H9 (cell line): ENCODE data around the gene ABCC3. TPM values are rescaled to one million over a fixed set of nuclear protein-coding genes. Genes with fewer than 3 reads are reported as not detected.

Experiments
- DNase-seq: peaks from one replicate; pipeline ENCODE4 v3.0.0-alpha.2; 2017
- H2AFZ ChIP-seq: one replicate; pipeline ENCODE4 v1.6.1; 2013; ENCODE audit warnings: mild to moderate bottlenecking, low read length, control low read depth, moderate library complexity
- H2AK5ac ChIP-seq: 2 replicates; pipeline ENCODE4 v1.6.1; 2013; ENCODE audit warnings: low read length, control low read depth, mixed read lengths; ENCODE audit not compliant: insufficient read length
- H2BK120ac ChIP-seq: one replicate; pipeline ENCODE4 v1.6.1; 2013; ENCODE audit warnings: low read depth, mild to moderate bottlenecking, low read length, control low read depth, inconsistent platforms; ENCODE audit not compliant: poor library complexity, severe bottlenecking
- H2BK12ac ChIP-seq: 2 replicates; pipeline ENCODE4 v1.6.1; 2013; ENCODE audit warnings: low read length, control low read depth, mixed read lengths, low read depth; ENCODE audit not compliant: insufficient read length
- H2BK15ac ChIP-seq: 2 replicates; pipeline ENCODE4 v1.6.1; 2013; ENCODE audit warnings: low read depth, low read length, control low read depth
- H2BK20ac ChIP-seq: one replicate; pipeline ENCODE4 v1.6.1; 2013; ENCODE audit warnings: low read depth, mild to moderate bottlenecking, low read length, control low read depth, inconsistent platforms; ENCODE audit not compliant: poor library complexity, severe bottlenecking
- H2BK5ac ChIP-seq: 2 replicates; pipeline ENCODE4 v1.6.1; 2013; ENCODE audit warnings: low read length, control low read depth, mixed read lengths; ENCODE audit not compliant: insufficient read length
- H3K14ac ChIP-seq: 2 replicates; pipeline ENCODE4 v1.6.1; 2013; ENCODE audit warnings: low read length, control low read depth; ENCODE audit not compliant: insufficient read depth
- H3K18ac ChIP-seq: 2 replicates; pipeline ENCODE4 v1.6.1; 2013; ENCODE audit warnings: low read depth, mild to moderate bottlenecking, mixed read lengths, low read length, control low read depth; ENCODE audit not compliant: insufficient read length
- H3K23ac ChIP-seq: 2 replicates; pipeline ENCODE4 v1.6.1; 2013; ENCODE audit warnings: low read length, control low read depth, mixed read lengths, low read depth; ENCODE audit not compliant: insufficient read length
- H3K23me2 ChIP-seq: 2 replicates; pipeline ENCODE4 v1.6.1; 2013; ENCODE audit warnings: low read depth, mild to moderate bottlenecking, mixed read lengths, low read length, control low read depth; ENCODE audit not compliant: insufficient read length, poor library complexity, severe bottlenecking
- H3K27ac ChIP-seq: 2 replicates; pipeline ENCODE4 v1.5.1; 2013; ENCODE audit warnings: low read length, control low read depth, mixed read lengths, low read depth; ENCODE audit not compliant: insufficient read length
- H3K27me3 ChIP-seq: 2 replicates; pipeline ENCODE4 v1.6.1; 2013; ENCODE audit warnings: low read length, control low read depth, inconsistent platforms; ENCODE audit not compliant: insufficient read depth
- H3K4ac ChIP-seq: 2 replicates; pipeline ENCODE4 v1.6.1; 2013; ENCODE audit warnings: low read depth, mild to moderate bottlenecking, control low read depth, inconsistent platforms, low read length, moderate library complexity
- H3K4me1 ChIP-seq: 2 replicates; pipeline ENCODE4 v1.6.1; 2013; ENCODE audit warnings: low read length, control low read depth, inconsistent platforms; ENCODE audit not compliant: insufficient read depth
- H3K4me2 ChIP-seq: 2 replicates; pipeline ENCODE4 v1.6.1; 2013; ENCODE audit warnings: low read length, control low read depth, mixed read lengths; ENCODE audit not compliant: insufficient read length, insufficient read depth
- H3K56ac ChIP-seq: 2 replicates; pipeline ENCODE4 v1.6.1; 2013; ENCODE audit warnings: low read depth, mild to moderate bottlenecking, mixed read lengths, low read length, control low read depth; ENCODE audit not compliant: insufficient read length
- H3K79me1 ChIP-seq: 2 replicates; pipeline ENCODE4 v1.6.1; 2013; ENCODE audit warnings: low read depth, mild to moderate bottlenecking, moderate library complexity, low read length, control low read depth, inconsistent platforms; ENCODE audit not compliant: insufficient read depth, poor library complexity, severe bottlenecking
- H3K79me2 ChIP-seq: 2 replicates; pipeline ENCODE4 v1.6.1; 2013; ENCODE audit warnings: low read length, control low read depth, inconsistent platforms; ENCODE audit not compliant: insufficient read depth
- H3K9ac ChIP-seq: 2 replicates; pipeline ENCODE4 v1.6.1; 2013; ENCODE audit warnings: low read length, control low read depth, mixed read lengths; ENCODE audit not compliant: insufficient read length; ENCODE audit errors: extremely low read depth
- H3K9me3 ChIP-seq: one replicate; pipeline ENCODE4 v1.6.1; 2013; ENCODE audit warnings: low read depth, low read length, inconsistent platforms; ENCODE audit not compliant: control insufficient read depth
- H3T11ph ChIP-seq: one replicate; pipeline ENCODE4 v1.6.1; 2013; ENCODE audit warnings: mild to moderate bottlenecking, low read length, control low read depth, inconsistent platforms
- H4K20me1 ChIP-seq: one replicate; pipeline ENCODE4 v1.6.1; 2013; ENCODE audit not compliant: control insufficient read depth, insufficient read length, insufficient read depth
- H4K5ac ChIP-seq: 2 replicates; pipeline ENCODE4 v1.6.1; 2013; ENCODE audit warnings: low read depth, mild to moderate bottlenecking, mixed read lengths, low read length, control low read depth; ENCODE audit not compliant: insufficient read length
- H4K8ac ChIP-seq: replicated peaks from 2 replicates; pipeline ENCODE4 v1.6.1; 2013; ENCODE audit warnings: low read length, control low read depth, mixed read lengths, low read depth; ENCODE audit not compliant: insufficient read length
- H4K91ac ChIP-seq: 2 replicates; pipeline ENCODE4 v1.6.1; 2013; ENCODE audit warnings: low read depth, mild to moderate bottlenecking, moderate library complexity, mixed read lengths, low read length, control low read depth; ENCODE audit not compliant: insufficient read length
- H3K27ac Mint-ChIP-seq, 3 experiments: 2 replicates in 2 of 3; 3 replicates in 1 of 3; pipeline ENCODE4 v1.8.0; 2020 to 2021; ENCODE audit warnings: mixed read lengths in 3 of 3, mild to moderate bottlenecking in 1 of 3, moderate library complexity in 1 of 3
- H3K27me3 Mint-ChIP-seq: 2 replicates; pipeline ENCODE4 v1.8.0; 2021; ENCODE audit warnings: low read depth, mild to moderate bottlenecking, moderate library complexity, mixed read lengths
- H3K36me3 Mint-ChIP-seq, 3 experiments: 2 replicates in 2 of 3; 3 replicates in 1 of 3; pipeline ENCODE4 v1.8.0; 2020 to 2021; ENCODE audit warnings: low read depth in 3 of 3, mixed read lengths in 3 of 3; ENCODE audit not compliant: insufficient read depth in 1 of 3
- H3K4me1 Mint-ChIP-seq, 2 experiments: 2 replicates each; pipeline ENCODE4 v1.8.0; 2020; ENCODE audit warnings: mixed read lengths in 2 of 2
- H3K4me3 Mint-ChIP-seq, 2 experiments: 2 replicates in 1 of 2; 3 replicates in 1 of 2; pipeline ENCODE4 v1.8.0; 2020 to 2021; ENCODE audit warnings: mild to moderate bottlenecking in 2 of 2, mixed read lengths in 2 of 2, moderate library complexity in 1 of 2
- H3K9me3 Mint-ChIP-seq, 2 experiments: 2 replicates in 1 of 2; 3 replicates in 1 of 2; pipeline ENCODE4 v1.8.0; 2020; ENCODE audit warnings: mild to moderate bottlenecking in 2 of 2, mixed read lengths in 2 of 2, moderate library complexity in 1 of 2
- WGBS: extraction: QIAGEN DNeasy Blood & Tissue Kit; methylation state at CpG from one replicate; pipeline ENCODE4 v1.1.7; 2013; ENCODE audit warnings: missing lambda C conversion rate, low lambda C conversion rate, mixed read lengths; ENCODE audit not compliant: insufficient read length; ENCODE audit errors: extremely low coverage; 5-methylcytosine and 5-hydroxymethylcytosine counted together
- total RNA-seq: library from RNA; stranded (reverse); gene quantifications from 2 replicates; pipeline ENCODE4 v1.2.1, GENCODE V29; 2021
- TF ChIP-seq, protein P1 (sequence below): fragments of 200-600 bp; sonication (generic); conservative IDR thresholded peaks from 3 replicates; pipeline ENCODE4 v1.8.0; 2021; ENCODE audit warnings: antibody characterized with exemption, mild to moderate bottlenecking

The ABCC3 gene
- total RNA-seq, 1 experiment from 2014 or later: 0.31 TPM

DNA sequence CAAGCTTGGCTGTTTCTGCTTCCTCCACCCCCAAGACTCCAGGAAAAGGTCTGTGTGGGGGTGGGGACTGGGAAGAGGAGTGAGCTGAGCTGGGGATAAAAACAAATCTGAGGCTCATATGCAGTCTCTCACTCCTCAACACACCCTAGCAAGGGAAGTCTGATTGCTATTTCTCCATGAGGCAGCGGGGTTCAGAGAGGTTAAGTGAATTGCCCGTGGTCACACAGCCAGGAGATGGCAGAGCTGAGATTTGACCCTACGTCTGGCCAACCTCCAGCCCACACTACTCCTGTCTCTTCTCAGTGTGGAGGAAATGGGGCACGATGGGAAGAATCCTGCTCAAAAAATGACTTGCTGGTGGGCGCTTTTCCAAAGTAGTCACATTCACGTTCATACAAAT, 4.8 kb upstream of the ABCC3 start:
- Histone ChIP-seq H4K5ac (no peak overlapping the region), H2BK120ac (no peak overlapping the region), H3K23me2 (peaks cover 6% of the 10 kb centered on the region), H2BK12ac (no peak overlapping the region), H3K4me2 (no peak overlapping the region), H4K91ac (no peak overlapping the region), H2AK5ac (no peak overlapping the region), H3K14ac (no peak overlapping the region), H3K4me1 (no peaks in the 10 kb centered on the region), H2AFZ (no peak overlapping the region), H2BK5ac (no peak overlapping the region), H3K56ac (no peak overlapping the region), H3K79me2 (no peaks in the 10 kb centered on the region), H3K23ac (no peak overlapping the region), H3K4ac (no peak overlapping the region), H3K79me1 (no peaks in the 10 kb centered on the region), H4K8ac (no peak overlapping the region), H3K27me3 (peaks cover 16% of the 10 kb centered on the region; the same call in 1 of the 2 replicates), H3K27ac (no peak overlapping the region), H3T11ph (no peak overlapping the region), H3K9me3 (no peaks in the 10 kb centered on the region), H3K9ac (no peak overlapping the region), H4K20me1 (no peaks in the 10 kb centered on the region), H2BK20ac (no peak overlapping the region), H2BK15ac (no peak overlapping the region), H3K18ac (no peak overlapping the region)
- H3K9me3 Mint-ChIP-seq: no peaks in the 10 kb centered on the region
- H3K36me3 Mint-ChIP-seq: no peaks in the 10 kb centered on the region
- TF ChIP-seq, protein P1, sequence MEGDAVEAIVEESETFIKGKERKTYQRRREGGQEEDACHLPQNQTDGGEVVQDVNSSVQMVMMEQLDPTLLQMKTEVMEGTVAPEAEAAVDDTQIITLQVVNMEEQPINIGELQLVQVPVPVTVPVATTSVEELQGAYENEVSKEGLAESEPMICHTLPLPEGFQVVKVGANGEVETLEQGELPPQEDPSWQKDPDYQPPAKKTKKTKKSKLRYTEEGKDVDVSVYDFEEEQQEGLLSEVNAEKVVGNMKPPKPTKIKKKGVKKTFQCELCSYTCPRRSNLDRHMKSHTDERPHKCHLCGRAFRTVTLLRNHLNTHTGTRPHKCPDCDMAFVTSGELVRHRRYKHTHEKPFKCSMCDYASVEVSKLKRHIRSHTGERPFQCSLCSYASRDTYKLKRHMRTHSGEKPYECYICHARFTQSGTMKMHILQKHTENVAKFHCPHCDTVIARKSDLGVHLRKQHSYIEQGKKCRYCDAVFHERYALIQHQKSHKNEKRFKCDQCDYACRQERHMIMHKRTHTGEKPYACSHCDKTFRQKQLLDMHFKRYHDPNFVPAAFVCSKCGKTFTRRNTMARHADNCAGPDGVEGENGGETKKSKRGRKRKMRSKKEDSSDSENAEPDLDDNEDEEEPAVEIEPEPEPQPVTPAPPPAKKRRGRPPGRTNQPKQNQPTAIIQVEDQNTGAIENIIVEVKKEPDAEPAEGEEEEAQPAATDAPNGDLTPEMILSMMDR: no peak
- peaks cover 27 to 35% of the 10 kb centered on the region in 2 experiments for H3K4me1 Mint-ChIP-seq
- H3K27ac Mint-ChIP-seq: no peak overlapping the region
- no CpG with 5 or more reads among the region's 6 CpGs for WGBS
- peaks cover 49% of the 10 kb centered on the region for H3K27me3 Mint-ChIP-seq
- DNase-seq: no peak
- no peak overlapping the region for H3K4me3 Mint-ChIP-seq
